HFF-Myc (cell line): ENCODE data around the gene NCOA4.

ENCODE experiments used
- DNase-seq: peaks from one replicate; pipeline ENCODE4 v3.0.0-alpha.2; 2011; ENCODE audit warnings: low read depth; ENCODE audit errors: extremely low read depth
- H3K4me3 ChIP-seq: replicated peaks from 2 replicates; pipeline ENCODE4 v1.5.1; 2011; ENCODE audit warnings: low read depth, mild to moderate bottlenecking, control low read depth, low read length
- TF ChIP-seq, protein P1 (sequence below): IDR thresholded peaks from 2 replicates; pipeline ENCODE4 v1.5.1; 2012; ENCODE audit warnings: mild to moderate bottlenecking, low read depth, low read length, control low read depth; ENCODE audit errors: missing control alignments

NCOA4 gene

DNA sequence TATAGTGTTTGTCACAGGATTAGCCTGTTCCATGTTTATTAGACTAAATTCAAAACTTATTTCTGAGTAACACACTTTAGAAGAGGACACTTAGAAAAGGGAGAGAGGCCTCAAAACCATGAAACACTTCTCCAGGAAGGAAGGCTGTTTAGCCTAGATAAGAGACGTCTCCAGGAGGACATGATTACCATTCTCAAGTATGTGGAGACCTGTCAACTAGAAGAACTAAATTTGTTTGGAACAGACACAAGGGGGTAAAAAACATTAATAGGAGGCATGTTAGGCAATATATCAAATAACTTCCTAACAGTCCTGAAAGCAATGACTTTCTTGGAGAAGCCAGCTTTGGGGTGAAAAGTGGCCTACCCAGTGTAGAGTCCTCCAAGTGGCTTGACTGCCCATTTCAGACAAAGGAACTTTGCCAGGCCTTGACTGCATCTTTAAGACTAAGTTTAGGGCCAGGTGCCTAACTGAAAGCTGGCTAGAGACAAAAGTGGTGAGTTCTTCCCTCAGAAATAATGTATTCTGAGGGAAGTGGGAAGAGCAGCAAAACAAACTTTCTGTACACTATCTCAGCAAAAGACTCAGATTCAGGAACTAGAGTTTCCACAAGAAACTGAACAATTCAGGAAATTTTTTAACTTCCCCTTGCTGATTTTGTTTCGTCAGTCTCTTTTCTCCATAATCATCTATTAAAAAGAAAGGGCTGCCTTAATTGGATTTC, 11.8 kb downstream of the NCOA4 start:
- no peak overlapping the region for H3K4me3 ChIP-seq
- TF ChIP-seq, protein P1, sequence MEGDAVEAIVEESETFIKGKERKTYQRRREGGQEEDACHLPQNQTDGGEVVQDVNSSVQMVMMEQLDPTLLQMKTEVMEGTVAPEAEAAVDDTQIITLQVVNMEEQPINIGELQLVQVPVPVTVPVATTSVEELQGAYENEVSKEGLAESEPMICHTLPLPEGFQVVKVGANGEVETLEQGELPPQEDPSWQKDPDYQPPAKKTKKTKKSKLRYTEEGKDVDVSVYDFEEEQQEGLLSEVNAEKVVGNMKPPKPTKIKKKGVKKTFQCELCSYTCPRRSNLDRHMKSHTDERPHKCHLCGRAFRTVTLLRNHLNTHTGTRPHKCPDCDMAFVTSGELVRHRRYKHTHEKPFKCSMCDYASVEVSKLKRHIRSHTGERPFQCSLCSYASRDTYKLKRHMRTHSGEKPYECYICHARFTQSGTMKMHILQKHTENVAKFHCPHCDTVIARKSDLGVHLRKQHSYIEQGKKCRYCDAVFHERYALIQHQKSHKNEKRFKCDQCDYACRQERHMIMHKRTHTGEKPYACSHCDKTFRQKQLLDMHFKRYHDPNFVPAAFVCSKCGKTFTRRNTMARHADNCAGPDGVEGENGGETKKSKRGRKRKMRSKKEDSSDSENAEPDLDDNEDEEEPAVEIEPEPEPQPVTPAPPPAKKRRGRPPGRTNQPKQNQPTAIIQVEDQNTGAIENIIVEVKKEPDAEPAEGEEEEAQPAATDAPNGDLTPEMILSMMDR = no peak
- DNase-seq = no peak

DNA sequence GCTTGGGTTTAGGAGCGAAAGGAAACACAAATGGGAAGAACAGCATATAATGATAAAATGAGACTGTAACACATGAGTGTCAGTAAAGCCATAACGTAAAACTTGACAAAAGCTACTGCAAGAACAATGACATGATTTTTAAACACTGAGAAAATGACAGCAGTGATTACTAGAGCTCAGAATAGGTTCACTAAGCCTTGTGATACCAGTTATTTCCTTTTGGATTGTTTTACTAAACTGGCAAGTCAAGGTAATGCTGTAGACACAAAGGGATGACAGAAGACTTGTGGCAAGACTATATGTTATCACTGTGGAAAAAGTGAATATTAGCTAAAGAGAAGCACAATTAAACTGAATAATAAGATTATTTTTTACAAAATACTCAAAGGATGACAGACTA, 12.7 kb downstream of the NCOA4 start:
- DNase-seq = no peak
- H3K4me3 ChIP-seq = no peak overlapping the region
- TF ChIP-seq, protein P1 = no peak

DNA sequence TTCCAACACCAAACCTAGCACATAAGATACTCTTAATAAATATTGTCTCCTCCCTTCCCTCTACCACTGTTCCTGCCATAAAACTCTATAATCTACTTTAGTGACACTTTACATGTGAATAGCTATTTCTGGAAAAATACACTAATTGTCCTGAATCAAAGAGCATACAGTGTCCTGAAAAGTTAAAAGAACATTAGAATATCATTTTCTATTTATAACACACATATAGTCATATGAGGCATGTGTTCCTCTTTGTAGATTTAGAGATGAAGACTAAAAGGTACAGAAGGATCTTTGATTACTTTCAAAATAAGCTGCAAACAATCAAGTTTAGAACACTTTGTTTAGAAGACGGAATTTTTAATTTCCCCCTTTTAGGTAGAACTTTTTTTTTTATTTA, 13.6 kb downstream of the NCOA4 start:
- H3K4me3 ChIP-seq = no peak overlapping the region
- no peak for DNase-seq
- TF ChIP-seq, protein P1 = no peak

DNA sequence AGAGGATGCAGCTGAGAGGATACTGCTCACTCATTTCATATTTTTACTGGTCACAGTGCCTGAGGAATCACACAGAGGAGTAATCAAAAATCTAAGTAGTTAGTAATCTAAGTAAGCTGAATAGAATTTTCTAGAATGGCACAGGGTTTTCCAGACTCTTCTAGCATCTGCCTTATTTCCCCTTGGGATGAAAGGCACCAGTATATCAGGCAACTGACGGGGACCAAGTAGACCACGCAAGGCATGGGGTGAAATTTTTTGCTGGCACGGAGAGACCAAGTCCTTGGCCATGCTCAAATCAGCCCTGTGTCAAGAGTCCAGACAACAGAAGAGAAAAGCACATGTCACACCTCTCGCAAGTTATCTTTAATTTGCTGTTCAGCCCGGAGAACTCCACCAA, 14.2 kb downstream of the NCOA4 start:
- TF ChIP-seq, protein P1 = no peak
- DNase-seq = no peak
- H3K4me3 ChIP-seq = no peak overlapping the region

DNA sequence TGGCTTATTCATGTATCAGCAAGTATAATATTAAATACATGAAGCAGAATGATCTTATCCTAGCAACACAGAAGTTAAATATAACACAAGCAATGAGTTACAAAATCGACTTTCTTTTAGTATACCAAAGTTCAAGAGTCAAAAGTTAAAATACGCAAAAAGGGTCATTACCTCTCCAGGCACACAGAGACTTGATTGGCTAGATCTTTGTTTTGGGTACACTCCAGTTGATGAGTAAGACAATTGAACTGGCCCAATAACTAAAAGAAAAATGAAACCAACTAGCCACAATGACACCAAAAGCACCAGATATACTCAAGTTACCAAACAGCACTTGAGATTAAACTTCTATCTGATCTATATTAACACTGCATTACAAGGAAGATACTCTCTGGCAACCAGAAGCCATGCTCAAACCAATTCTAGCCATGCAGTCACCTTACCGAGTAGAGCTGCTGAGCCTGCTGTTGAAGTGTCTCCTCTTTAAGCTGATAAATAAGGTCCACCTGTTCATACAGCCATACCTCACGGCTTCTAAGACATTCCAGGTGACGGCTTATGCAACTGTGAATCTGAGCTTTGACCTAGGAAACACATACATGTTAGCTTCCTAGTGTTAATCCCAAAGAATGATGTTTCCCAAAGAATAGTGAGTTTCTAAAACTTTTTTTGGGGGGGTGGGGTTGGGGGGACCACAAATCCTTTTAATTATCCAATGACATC, 15.6 kb downstream of the NCOA4 start:
- no peak for DNase-seq
- H3K4me3 ChIP-seq = no peak overlapping the region
- TF ChIP-seq, protein P1 = no peak

DNA sequence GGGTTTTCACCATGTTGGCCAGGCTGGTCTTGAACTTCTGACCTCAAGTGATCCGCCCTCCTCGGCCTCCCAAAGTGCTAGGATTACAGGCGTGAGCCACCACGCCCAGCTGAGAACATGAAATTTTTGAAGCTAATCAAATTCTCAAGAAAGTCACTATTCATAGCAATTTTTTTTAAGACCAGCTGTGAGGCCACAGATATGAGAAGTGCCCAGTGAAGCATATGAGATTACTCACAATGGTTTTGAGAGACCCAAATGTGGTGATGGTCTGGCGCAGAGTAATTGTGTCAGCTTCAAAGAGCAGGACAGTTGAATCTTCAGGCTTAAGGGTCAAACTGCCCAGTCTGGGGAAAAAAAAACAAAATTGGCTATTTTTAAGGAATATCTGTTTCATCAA, 16.2 kb downstream of the NCOA4 start:
- no peak overlapping the region for H3K4me3 ChIP-seq
- DNase-seq = no peak
- TF ChIP-seq, protein P1 = no peak
